HCT116 (cell line): ENCODE measurements around the gene ETV7. TPM values are rescaled to one million over a fixed set of nuclear protein-coding genes. Genes with fewer than 3 reads are reported as not detected.

ENCODE experiments used
- ATAC-seq: fragments of 200-7000 bp; cut with Tn5 transposase; 2 replicates; pipeline ENCODE4 v1.9.1; 2020; ENCODE audit warnings: mild to moderate bottlenecking, moderate library complexity
- BruUV-seq: library from RNA; stranded (reverse); fragments of 400-500 nt; replicated peaks from 2 replicates; lab custom pipeline; 2021; lab: Mats Ljungman, UMichigan
- CTCF ChIA-PET: fragments of 300-600 bp; sonication (Branson Sonifier 250); formaldehyde crosslinking; loops from one replicate; lab custom pipeline; 2021; ENCODE audit warnings: antibody characterized with exemption; lab: Charles Lee
- POLR2A ChIA-PET: fragments of 300-600, 350-600 bp; sonication (Branson Sonifier 250); formaldehyde crosslinking; loops from one replicate; lab custom pipeline; 2021; ENCODE audit warnings: antibody characterized with exemption; lab: Charles Lee
- RAD21 ChIA-PET, 2 experiments: fragments of 300-600 bp; sonication (Branson Sonifier 250); formaldehyde crosslinking; loops; one replicate each; lab custom pipeline; 2023; ENCODE audit warnings: low total read pairs in 2 of 2; ENCODE audit not compliant: uncharacterized antibody in 2 of 2, unreplicated experiment in 2 of 2, low non-redundant PET in 1 of 2; lab: Charles Lee
- DNase-seq: peaks from one replicate; pipeline ENCODE4 v3.0.0-alpha.2; 2010; ENCODE audit warnings: low read depth, low spot score
- H2AFZ ChIP-seq: fragments of 200-600 bp; shearing (Covaris generic), sonication (generic); 2 replicates; pipeline ENCODE4 v1.6.1; 2017; ENCODE audit warnings: low read depth, mixed run types, mixed read lengths, antibody characterized with exemption, low read length; ENCODE audit not compliant: poor library complexity, severe bottlenecking
- H3K27ac ChIP-seq: 2 replicates; pipeline ENCODE4 v1.5.1; 2012; ENCODE audit warnings: low read depth, low read length
- H3K27me3 ChIP-seq: fragments of 200-600 bp; sonication (generic); 2 replicates; pipeline ENCODE4 v1.6.1; 2016; ENCODE audit warnings: mixed run types, low read length, mixed read lengths; ENCODE audit not compliant: insufficient read depth
- H3K36me3 ChIP-seq, 2 experiments: fragments of 200-500 bp in 1 of 2; fragments of 200-600 bp in 1 of 2; sonication (Bioruptor generic) in 1 of 2; sonication (generic) in 1 of 2; 2 replicates each; pipeline versions ENCODE4 v1.5.1 to v1.6.1; 2014 to 2016; ENCODE audit warnings: low read length in 2 of 2, inconsistent platforms in 1 of 2, mixed read lengths in 1 of 2, mixed run types in 1 of 2; ENCODE audit not compliant: insufficient read depth in 2 of 2, control insufficient read depth in 1 of 2
- H3K4me1 ChIP-seq, 2 experiments: fragments of 200-600 bp in 1 of 2; sonication (generic) in 1 of 2; 2 replicates each; pipeline versions ENCODE4 v1.5.1 to v1.6.1; 2012 to 2017; ENCODE audit warnings: low read length in 2 of 2, inconsistent platforms in 1 of 2, mild to moderate bottlenecking in 1 of 2, mixed read lengths in 1 of 2, mixed run types in 1 of 2, moderate library complexity in 1 of 2; ENCODE audit not compliant: insufficient read depth in 2 of 2, control insufficient read depth in 1 of 2
- H3K4me2 ChIP-seq: fragments of 200-600 bp; sonication (generic); 2 replicates; pipeline ENCODE4 v1.6.1; 2017; ENCODE audit warnings: mixed run types, low read length, mixed read lengths
- H3K4me3 ChIP-seq, 2 experiments: fragments of 200-600 bp in 1 of 2; sonication (generic) in 1 of 2; replicated peaks in 1 of 2; 2 replicates each; pipeline ENCODE4 v1.5.1; 2011 to 2016; ENCODE audit warnings: low read length in 2 of 2, control low read depth in 1 of 2, low read depth in 1 of 2, mild to moderate bottlenecking in 1 of 2, mixed read lengths in 1 of 2, mixed run types in 1 of 2
- H3K79me2 ChIP-seq: fragments of 200-600 bp; sonication (generic); 2 replicates; pipeline ENCODE4 v1.6.1; 2017; ENCODE audit warnings: mild to moderate bottlenecking, mixed run types, low read length, moderate library complexity, mixed read lengths; ENCODE audit not compliant: insufficient read depth
- H3K9ac ChIP-seq: fragments of 200-600 bp; sonication (generic); 2 replicates; pipeline ENCODE4 v1.6.1; 2016; ENCODE audit warnings: low read length, mixed read lengths
- H3K9me2 ChIP-seq: fragments of 200-600 bp; sonication (generic), shearing (Covaris generic); 2 replicates; pipeline ENCODE4 v1.6.1; 2017; ENCODE audit warnings: mixed run types, mild to moderate bottlenecking, moderate library complexity; ENCODE audit not compliant: insufficient read depth
- H3K9me3 ChIP-seq, 2 experiments: fragments of 200-500 bp in 1 of 2; fragments of 200-600 bp in 1 of 2; sonication (Bioruptor generic) in 1 of 2; sonication (generic) in 1 of 2; 2 replicates each; pipeline ENCODE4 v1.6.1; 2014 to 2017; ENCODE audit warnings: low read length in 2 of 2, mixed read lengths in 2 of 2, inconsistent platforms in 1 of 2, low read depth in 1 of 2, mild to moderate bottlenecking in 1 of 2, mixed run types in 1 of 2, moderate library complexity in 1 of 2; ENCODE audit not compliant: control insufficient read depth in 1 of 2, insufficient read depth in 1 of 2
- H4K20me1 ChIP-seq: fragments of 200-600 bp; sonication (generic), shearing (Covaris generic); 2 replicates; pipeline ENCODE4 v1.6.1; 2017; ENCODE audit warnings: mixed run types, mild to moderate bottlenecking, moderate library complexity; ENCODE audit not compliant: insufficient read depth
- ATF3 ChIP-seq: IDR thresholded peaks from 2 replicates; pipeline ENCODE4 v1.6.1; 2012
- CBX3 ChIP-seq: IDR thresholded peaks from 2 replicates; pipeline ENCODE4 v1.6.1; 2012; ENCODE audit warnings: low read depth
- EGR1 ChIP-seq: IDR thresholded peaks from 2 replicates; pipeline ENCODE4 v1.6.1; 2012; ENCODE audit warnings: low read depth
- ELF1 ChIP-seq: IDR thresholded peaks from 2 replicates; pipeline ENCODE4 v1.6.1; 2012; ENCODE audit warnings: low read depth, borderline replicate concordance
- EZH2 ChIP-seq: fragments of 200-600 bp; sonication (generic); IDR thresholded peaks from 2 replicates; pipeline ENCODE4 v1.6.1; 2017; ENCODE audit warnings: antibody characterized with exemption, mixed run types
- JUND ChIP-seq: IDR thresholded peaks from 2 replicates; pipeline ENCODE4 v1.6.1; 2012
- MAX ChIP-seq: IDR thresholded peaks from 2 replicates; pipeline ENCODE4 v1.6.1; 2012
- POLR2AphosphoS5 ChIP-seq: IDR thresholded peaks from 2 replicates; pipeline ENCODE4 v1.6.1; 2011; ENCODE audit warnings: mild to moderate bottlenecking, low read depth, low read length, moderate library complexity
- REST ChIP-seq: IDR thresholded peaks from 2 replicates; pipeline ENCODE4 v1.6.1; 2012; ENCODE audit warnings: low read depth
- YY1 ChIP-seq: IDR thresholded peaks from 2 replicates; pipeline ENCODE4 v1.6.1; 2011; ENCODE audit warnings: low read length, low read depth, moderate library complexity, mild to moderate bottlenecking; ENCODE audit not compliant: insufficient replicate concordance; ENCODE audit errors: extremely low read depth
- intact Hi-C: fragments of 100-400 bp; cut with micrococcal nuclease; formaldehyde crosslinking; loops from 2 replicates; pipeline ENCODE4 v1.10.0; 2022
- total RNA-seq: library from RNA; stranded (reverse); gene quantifications from one replicate; pipeline ENCODE4 v1.2.1, GENCODE V29; 2021; ENCODE audit not compliant: unreplicated experiment

ETV7 gene
- total RNA-seq, 1 experiment from 2014 or later, result 1.0 TPM

GRCh38 chr6:36318690-36319435 is 68.6 kb downstream of the ETV7 start:
- H3K27me3 ChIP-seq, result no peaks in the 10 kb centered on the region
- DNase-seq (no peak), ATAC-seq (no peak)
- no peak overlapping the region for H2AFZ ChIP-seq
- H4K20me1 ChIP-seq, result no peaks in the 10 kb centered on the region
- peaks cover 17 to 24% of the 10 kb centered on the region in 2 experiments for H3K4me1 ChIP-seq
- no TSS peak for BruUV-seq
- POLR2A ChIA-PET, result interaction anchor here (1.3 kb wide), 1 partner anchor 19 kb away, joined by 3 read pairs; no protein-coding TSS in a partner anchor
- H3K36me3 ChIP-seq, result no peaks in the 10 kb centered on the region
- no peak overlapping the region for H3K4me2 ChIP-seq
- H3K27ac ChIP-seq, result no peak overlapping the region
- H3K79me2 ChIP-seq, result no peaks in the 10 kb centered on the region
- H3K9me3 ChIP-seq, result no peaks in the 10 kb centered on the region
- no peak overlapping the region for H3K9ac ChIP-seq
- CTCF ChIA-PET, result interaction anchor here (1.0 to 1.8 kb wide), 3 partner anchors 12 to 22 kb away, joined by 3 to 7 read pairs (median 6); no protein-coding TSS in a partner anchor
- no peak overlapping the region for H3K4me3 ChIP-seq
- intact Hi-C loops, result no loop called here
- TF ChIP-seq EGR1, result no peak
- TF ChIP-seq ELF1, result no peak
- TF ChIP-seq REST, result no peak
- RAD21 ChIA-PET, result no interaction called here
- H3K9me2 ChIP-seq, result no peaks in the 10 kb centered on the region

GRCh38 chr6:36317623-36318022 is 69.8 kb downstream of the ETV7 start:
- ATAC-seq (no peak), DNase-seq (no peak)
- no TSS peak for BruUV-seq
- H3K27me3 ChIP-seq, result no peaks in the 10 kb centered on the region
- CTCF ChIA-PET, result interaction anchor here (1.5 to 1.8 kb wide), 2 partner anchors 15 to 23 kb away, joined by 4 to 7 read pairs; no protein-coding TSS in a partner anchor
- no peaks in the 10 kb centered on the region for H3K9me2 ChIP-seq
- H4K20me1 ChIP-seq, result no peaks in the 10 kb centered on the region
- no peaks in the 10 kb centered on the region for H3K36me3 ChIP-seq
- H3K4me3 ChIP-seq, result no peak overlapping the region
- H3K9ac ChIP-seq, result no peak overlapping the region
- TF ChIP-seq YY1, result no peak
- no peak for TF ChIP-seq POLR2AphosphoS5
- TF ChIP-seq CBX3, result no peak
- no peak for TF ChIP-seq EZH2
- TF ChIP-seq REST, result no peak
- no peak for TF ChIP-seq ATF3
- TF ChIP-seq JUND, result no peak
- TF ChIP-seq MAX, result no peak
- no peak for TF ChIP-seq EGR1
- RAD21 ChIA-PET, result no interaction called here
- H3K4me1 ChIP-seq, result peaks cover 17 to 31% of the 10 kb centered on the region in 2 experiments
- intact Hi-C loops, result no loop called here
- H2AFZ ChIP-seq, result no peak overlapping the region
- H3K27ac ChIP-seq, result no peak overlapping the region
- no peak overlapping the region for H3K4me2 ChIP-seq
- POLR2A ChIA-PET, result no interaction called here
- no peaks in the 10 kb centered on the region for H3K9me3 ChIP-seq
- no peaks in the 10 kb centered on the region for H3K79me2 ChIP-seq
